ENCODE data around the gene PTEN.

PTEN gene

GRCh38 chr10:87987206-87987605 lies 123.8 kb downstream of the PTEN start:
- DNase-seq = no peak

DNA sequence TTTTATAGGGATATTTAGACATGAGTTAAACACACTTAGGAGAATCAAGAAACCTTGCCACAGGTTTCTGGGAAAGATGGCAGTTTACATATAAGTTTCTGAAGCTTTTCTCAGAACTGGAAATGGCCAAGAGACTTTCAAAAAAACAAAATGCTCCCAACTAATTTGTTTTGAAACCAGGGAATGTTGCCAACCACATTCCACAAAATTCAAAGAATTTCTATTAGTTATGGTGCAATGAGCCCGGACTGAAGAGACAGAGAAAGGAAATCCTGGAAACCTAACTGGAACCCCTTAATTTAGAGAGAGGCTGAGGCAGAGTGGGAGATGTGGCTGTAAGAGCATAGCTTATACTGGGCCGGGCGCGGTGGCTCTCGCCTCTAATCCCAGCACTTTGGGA lies 128.5 kb downstream of the PTEN start:
- no peak for DNase-seq

- no peak for DNase-seq
These were observed 141.0 kb downstream of the PTEN start for GRCh38 chr10:88004451-88004850.

DNA sequence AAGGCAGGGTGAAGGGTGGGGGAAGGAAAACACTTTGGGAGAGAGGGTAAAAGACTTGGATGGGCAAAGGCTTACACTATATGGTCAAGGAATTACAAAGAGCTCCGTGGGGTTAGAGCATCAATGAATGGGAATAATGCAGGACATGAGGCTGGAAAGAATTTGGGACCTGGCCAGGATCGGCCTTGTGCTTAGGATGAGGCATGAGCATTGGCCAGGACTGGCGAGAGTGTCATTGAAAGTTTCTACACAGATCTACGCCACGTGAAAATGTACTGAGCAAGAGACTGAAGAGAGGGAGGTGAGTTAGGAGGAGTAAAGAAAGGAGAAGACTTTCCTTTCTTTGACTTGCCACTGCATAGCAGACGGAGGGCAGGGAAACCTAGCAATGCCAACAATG lies 142.8 kb downstream of the PTEN start:
- DNase-seq = no peak

DNA sequence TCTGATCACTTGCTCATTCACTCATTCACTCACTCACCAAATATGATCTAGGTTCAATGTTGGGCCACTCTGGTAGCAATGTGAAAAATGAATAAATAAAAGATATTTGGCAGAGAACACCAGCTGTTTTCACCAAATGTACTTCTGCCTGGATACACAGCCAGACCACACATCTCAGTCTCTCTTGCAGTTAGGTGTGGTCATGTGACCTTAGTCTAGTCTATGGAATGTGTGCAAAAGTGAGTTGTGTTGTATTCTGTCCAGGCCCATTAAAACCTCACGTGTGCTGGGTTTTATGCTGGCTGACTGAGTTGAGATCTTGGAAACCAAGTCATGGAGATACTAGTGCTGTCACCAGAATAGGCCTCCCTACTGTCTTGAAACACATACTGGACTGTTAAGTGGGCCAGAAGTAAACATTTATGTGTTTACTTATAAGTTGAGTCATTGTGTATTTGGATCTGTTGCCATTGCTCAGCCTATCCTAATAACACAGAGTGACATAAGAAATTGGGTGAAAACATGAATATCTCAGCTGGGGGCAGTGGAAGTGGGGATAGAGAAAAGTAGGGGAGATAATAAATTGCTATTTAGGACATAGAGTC lies 145.5 kb downstream of the PTEN start:
- no peak for DNase-seq

DNA sequence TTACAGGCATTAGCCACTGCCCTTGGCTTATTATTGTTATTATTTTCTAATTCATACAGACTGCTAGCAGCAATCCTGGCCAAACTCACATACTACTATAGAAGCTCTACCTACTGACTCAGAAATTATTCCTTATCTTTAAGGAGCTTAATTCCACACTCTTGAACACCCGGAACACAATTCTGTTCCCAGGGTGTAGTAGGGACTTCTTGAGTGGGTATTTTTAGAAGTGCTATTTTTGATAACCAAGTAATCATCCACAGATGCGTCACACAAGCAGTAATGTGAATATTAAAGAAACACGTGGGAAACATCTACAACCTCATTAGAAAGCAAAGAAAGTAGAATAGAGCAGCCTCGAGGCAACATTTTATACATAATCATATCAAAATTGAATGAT lies 149.2 kb downstream of the PTEN start:
- no peak for DNase-seq

- no peak for DNase-seq
These were observed 154.4 kb downstream of the PTEN start for GRCh38 chr10:88017781-88018180.

DNA sequence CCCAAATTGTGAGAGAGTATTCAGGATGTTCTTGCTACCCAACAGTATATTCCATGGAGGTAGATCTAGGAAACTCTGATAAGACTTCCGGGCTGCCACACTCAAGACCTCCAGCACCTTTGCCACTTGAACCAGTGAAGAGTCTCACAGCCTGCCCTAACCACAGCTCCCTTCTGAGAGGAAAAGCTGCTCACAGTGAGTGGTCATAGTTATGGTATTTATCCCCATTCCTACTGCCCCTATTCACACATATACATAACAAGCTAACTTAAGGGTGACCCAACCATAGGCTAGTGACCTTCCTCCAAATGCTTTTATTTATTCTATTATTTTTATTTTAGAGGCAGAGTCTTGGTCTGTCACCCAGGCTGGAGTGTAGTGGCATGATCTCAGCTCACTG lies 156.3 kb downstream of the PTEN start:
- DNase-seq = no peak
